Choroid plexus epithelial cell (primary cell): Measurements from ENCODE around the gene MT1HL1.

ENCODE experiments used
- DNase-seq: peaks from one replicate; pipeline ENCODE4 v3.0.0-alpha.2; 2010; ENCODE audit warnings: low read depth
- H3K4me3 ChIP-seq: 2 replicates; pipeline ENCODE4 v1.5.1; 2011; ENCODE audit warnings: low read depth, mild to moderate bottlenecking, control low read depth, low read length, moderate library complexity
- TF ChIP-seq, protein P1 (sequence below): conservative IDR thresholded peaks from 2 replicates; pipeline ENCODE4 v1.5.1; 2011; ENCODE audit warnings: low read depth, mild to moderate bottlenecking, control low read depth, inconsistent platforms, low read length, moderate library complexity

The MT1HL1 gene

DNA sequence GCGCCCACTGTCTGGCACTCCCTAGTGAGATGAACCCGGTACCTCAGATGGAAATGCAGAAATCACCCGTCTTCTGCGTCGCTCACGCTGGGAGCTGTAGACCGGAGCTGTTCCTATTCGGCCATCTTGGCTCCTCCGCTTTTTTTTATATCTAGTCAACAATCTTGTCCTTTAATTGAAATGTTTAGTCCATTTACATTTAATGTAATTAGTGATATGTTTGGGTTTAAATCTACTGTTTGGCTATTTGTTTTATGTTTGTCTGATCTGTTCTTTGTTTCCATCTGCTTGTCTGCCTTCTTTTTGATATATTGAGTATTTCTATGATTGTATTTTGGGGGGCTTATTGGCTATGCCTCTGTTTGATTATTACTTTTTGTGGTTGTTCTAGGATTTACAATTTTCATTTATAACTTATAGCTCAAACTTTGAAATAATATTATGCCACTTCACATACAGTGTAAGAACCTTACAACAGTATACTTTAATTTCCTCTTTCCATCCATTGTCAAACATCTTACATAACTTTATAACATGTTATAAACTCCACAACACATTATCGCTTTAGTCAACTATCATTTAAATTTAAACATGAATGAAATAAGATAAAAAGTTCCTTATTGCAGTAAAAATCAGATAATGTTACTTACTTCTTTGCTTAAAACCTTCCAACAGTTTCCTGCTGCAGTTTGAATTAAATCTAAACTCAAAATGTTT is 21.3 kb upstream of the MT1HL1 start:
- TF ChIP-seq, protein P1, sequence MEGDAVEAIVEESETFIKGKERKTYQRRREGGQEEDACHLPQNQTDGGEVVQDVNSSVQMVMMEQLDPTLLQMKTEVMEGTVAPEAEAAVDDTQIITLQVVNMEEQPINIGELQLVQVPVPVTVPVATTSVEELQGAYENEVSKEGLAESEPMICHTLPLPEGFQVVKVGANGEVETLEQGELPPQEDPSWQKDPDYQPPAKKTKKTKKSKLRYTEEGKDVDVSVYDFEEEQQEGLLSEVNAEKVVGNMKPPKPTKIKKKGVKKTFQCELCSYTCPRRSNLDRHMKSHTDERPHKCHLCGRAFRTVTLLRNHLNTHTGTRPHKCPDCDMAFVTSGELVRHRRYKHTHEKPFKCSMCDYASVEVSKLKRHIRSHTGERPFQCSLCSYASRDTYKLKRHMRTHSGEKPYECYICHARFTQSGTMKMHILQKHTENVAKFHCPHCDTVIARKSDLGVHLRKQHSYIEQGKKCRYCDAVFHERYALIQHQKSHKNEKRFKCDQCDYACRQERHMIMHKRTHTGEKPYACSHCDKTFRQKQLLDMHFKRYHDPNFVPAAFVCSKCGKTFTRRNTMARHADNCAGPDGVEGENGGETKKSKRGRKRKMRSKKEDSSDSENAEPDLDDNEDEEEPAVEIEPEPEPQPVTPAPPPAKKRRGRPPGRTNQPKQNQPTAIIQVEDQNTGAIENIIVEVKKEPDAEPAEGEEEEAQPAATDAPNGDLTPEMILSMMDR, result no peak
- H3K4me3 ChIP-seq, result no peak overlapping the region
- DNase-seq, result no peak

DNA sequence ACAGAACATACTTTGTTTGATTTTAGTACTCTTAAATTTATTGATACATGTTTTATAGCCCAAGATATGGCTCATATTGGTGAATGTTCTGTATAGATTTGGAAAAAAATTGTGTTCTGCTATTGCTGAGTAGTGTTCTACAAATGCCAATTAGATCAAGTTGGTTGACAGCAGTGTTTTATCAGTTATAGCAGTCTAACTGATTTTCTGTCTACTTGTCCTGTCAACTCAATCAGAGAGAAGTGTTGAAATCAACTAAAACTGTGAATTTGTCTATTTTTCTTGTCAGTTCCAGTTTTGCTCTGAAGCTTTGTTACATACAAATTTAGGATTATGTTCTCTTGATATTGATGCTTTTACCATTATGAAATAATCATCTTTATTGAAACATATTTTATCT is 14.7 kb upstream of the MT1HL1 start:
- TF ChIP-seq, protein P1, result no peak
- DNase-seq, result no peak
- H3K4me3 ChIP-seq, result no peak overlapping the region

DNA sequence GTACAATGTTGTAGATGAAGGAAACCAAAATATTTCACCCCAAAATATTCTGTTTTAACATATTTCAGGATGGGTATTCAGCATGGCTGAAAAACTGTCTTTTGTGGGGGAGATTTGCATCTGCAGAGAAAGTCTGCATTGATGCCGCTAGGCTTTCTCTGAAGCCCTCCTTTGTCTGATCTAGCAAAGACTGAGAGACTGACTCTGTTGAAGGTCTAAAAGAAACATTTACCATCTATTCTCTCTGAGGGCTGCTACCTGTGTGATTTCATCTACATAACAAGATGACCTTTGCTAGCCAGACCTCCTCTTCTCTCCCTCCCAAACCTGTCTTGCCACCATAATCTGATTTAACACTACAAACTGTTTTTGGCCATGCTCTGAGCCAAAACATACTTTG is 12.4 kb upstream of the MT1HL1 start:
- H3K4me3 ChIP-seq, result no peak overlapping the region
- DNase-seq, result no peak
- TF ChIP-seq, protein P1, result no peak

DNA sequence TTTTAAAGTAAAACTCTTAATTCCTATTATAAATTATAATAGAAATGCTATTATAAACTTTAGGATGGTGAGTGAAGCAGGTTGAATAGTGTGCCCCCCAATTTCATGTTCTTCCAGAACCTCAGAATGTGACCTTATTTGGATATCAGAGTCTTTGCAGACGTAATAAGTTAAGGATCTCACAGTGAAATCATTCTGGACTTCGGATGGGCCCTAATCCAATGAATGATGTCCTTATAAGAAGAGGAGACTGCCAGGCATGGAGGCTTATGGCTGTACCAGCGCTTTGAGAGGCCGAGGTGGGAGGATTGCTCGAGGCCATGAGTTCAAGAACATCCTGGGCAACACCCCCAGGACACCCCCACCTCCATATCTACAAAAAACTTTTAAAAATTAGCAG is 9.4 kb upstream of the MT1HL1 start:
- H3K4me3 ChIP-seq, result no peak overlapping the region
- DNase-seq, result peak; percentile 63
- TF ChIP-seq, protein P1, result no peak

DNA sequence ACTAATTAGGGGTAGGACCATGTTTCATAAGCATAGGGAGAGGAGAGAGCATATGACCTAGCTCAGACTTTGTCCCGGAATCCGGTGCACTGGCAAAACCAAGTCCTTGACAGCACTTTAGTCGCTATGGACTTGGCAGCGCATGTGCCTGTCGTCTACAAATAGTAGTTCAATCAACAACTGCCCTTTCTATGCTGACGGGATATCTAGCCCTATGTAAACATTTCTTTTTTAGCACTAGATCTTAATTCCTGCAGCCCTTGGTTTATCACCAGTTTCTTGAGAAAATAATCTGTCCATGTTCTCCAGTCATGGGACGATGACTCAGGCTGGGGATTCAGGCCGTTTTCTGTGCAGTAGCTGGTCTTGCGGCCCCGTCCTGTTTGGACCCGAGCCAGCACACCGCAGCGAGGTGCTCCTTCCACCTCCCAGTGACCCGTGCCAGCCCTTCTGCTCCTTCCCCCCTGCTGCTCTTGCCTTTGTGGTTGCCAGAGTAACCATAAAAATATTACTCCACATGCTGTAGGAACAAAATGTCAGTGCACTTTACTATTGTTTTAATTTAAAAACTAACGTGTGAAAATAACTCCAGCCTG is 8.6 kb upstream of the MT1HL1 start:
- peak; percentile 100 for DNase-seq
- no peak overlapping the region for H3K4me3 ChIP-seq
- TF ChIP-seq, protein P1, result no peak

DNA sequence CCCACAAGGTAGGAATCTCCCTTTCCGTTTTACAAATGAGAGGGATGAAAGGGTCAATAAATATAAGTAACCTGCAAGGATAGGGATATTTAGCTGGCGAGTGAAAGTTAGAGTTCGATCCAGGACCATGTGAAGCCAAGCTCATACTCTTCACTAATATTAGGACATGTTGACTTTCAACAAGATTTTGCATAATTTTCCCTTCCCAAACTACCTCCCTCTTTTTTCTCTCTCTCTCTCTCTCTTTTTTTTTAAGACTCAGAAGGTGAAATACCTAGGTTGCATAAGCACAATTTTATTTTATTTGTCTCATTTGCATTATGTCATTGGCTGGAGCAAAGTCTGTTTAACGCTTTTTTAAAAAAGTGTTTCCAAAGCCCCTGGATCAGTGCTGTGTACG is 8.1 kb upstream of the MT1HL1 start:
- peak; percentile 7 for DNase-seq
- TF ChIP-seq, protein P1, result no peak
- H3K4me3 ChIP-seq, result no peak overlapping the region

DNA sequence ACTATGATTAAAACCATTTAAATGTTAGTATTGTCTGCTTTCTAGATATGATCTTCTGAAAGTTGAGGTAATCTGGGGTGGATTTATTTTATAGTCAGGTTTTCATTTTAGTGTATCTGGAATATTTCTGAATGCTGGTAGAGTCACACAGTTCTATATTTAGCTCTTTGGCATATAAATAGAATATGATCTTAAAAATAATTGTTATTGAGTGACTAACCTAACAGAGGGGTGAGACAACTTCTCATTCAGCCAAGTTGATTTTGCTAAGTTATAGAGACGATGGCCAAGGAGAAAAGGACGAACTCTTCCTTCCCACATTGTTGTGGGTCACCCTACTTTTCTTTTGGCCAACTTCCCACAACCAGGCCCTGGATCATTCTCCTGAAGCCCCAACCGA is 7.2 kb upstream of the MT1HL1 start:
- H3K4me3 ChIP-seq, result no peak overlapping the region

More for the DNA sequence above, 7.2 kb upstream of the MT1HL1 start:
- peak; percentile 36 for DNase-seq
- TF ChIP-seq, protein P1, result no peak
